Vagina (tissue), 2 donors: ENCODE results near the gene TOR1AIP1. TPM values are rescaled to one million over a fixed set of nuclear protein-coding genes. Genes with fewer than 3 reads are reported as not detected.
A peak's percentile ranks its signal among the peaks of the same experiment; 100 is the strongest.
"Not testable (repeated sequence)": the region's sequence is repeated elsewhere in the genome, so short reads cannot be mapped to it uniquely, and the experiment has no call there.

ENCODE experiments used
- DNase-seq, 2 donors: peaks; one replicate each; pipeline ENCODE4 v3.0.0-alpha.2; 2017; ENCODE audit errors: extremely low spot score in 2 of 2
- H3K27ac ChIP-seq: fragments of 200-600 bp; sonication (generic); one replicate; pipeline ENCODE4 v1.5.1; 2019
- H3K27me3 ChIP-seq: fragments of 200-600 bp; sonication (generic); one replicate; pipeline ENCODE4 v1.5.1; 2019
- H3K36me3 ChIP-seq, 2 donors: fragments of 200-600 bp; sonication (generic); one replicate each; pipeline ENCODE4 v1.5.1; 2017 to 2019
- H3K4me1 ChIP-seq: fragments of 200-600 bp; sonication (generic); one replicate; pipeline ENCODE4 v1.5.1; 2019
- H3K4me3 ChIP-seq, 2 donors: fragments of 200-600 bp; sonication (generic); 1 replicate in 1 of 2; 2 replicates in 1 of 2; pipeline ENCODE4 v1.5.1; 2016 to 2019
- H3K9me3 ChIP-seq: fragments of 200-600 bp; sonication (generic); one replicate; pipeline ENCODE4 v1.5.1; 2019
- CTCF ChIP-seq, 3 experiments: fragments of 450-650 bp in 2 of 3; fragments of 200-600 bp in 1 of 3; sonication (generic) in 1 of 3; IDR thresholded peaks; one replicate each; pipeline ENCODE4 v1.5.1; 2017 to 2019; ENCODE audit warnings: antibody characterized with exemption in 3 of 3, mild to moderate bottlenecking in 2 of 3, moderate library complexity in 2 of 3
- POLR2A ChIP-seq, 2 donors: fragments of 450-650 bp; IDR thresholded peaks; one replicate each; pipeline ENCODE4 v1.6.1; 2017; ENCODE audit warnings: antibody characterized with exemption in 2 of 2, mild to moderate bottlenecking in 2 of 2, moderate library complexity in 2 of 2
- POLR2AphosphoS5 ChIP-seq, 2 donors: sonication (generic); formaldehyde crosslinking; IDR thresholded peaks; one replicate each; pipeline ENCODE4 v1.9.0; 2017; ENCODE audit warnings: antibody characterized with exemption in 2 of 2, mild to moderate bottlenecking in 2 of 2, low read depth in 1 of 2; ENCODE audit not compliant: insufficient read depth in 1 of 2
- intact Hi-C: fragments of 100-400 bp; cut with DNase I; formaldehyde crosslinking; loops from one replicate; pipeline ENCODE4 v1.15.1; 2023
- total RNA-seq: library from RNA; depleted of rRNA; stranded (reverse); fragments of >200 nt; gene quantifications from one replicate; pipeline ENCODE4 v1.2.3, GENCODE V29; 2016

TOR1AIP1 gene, protein sequence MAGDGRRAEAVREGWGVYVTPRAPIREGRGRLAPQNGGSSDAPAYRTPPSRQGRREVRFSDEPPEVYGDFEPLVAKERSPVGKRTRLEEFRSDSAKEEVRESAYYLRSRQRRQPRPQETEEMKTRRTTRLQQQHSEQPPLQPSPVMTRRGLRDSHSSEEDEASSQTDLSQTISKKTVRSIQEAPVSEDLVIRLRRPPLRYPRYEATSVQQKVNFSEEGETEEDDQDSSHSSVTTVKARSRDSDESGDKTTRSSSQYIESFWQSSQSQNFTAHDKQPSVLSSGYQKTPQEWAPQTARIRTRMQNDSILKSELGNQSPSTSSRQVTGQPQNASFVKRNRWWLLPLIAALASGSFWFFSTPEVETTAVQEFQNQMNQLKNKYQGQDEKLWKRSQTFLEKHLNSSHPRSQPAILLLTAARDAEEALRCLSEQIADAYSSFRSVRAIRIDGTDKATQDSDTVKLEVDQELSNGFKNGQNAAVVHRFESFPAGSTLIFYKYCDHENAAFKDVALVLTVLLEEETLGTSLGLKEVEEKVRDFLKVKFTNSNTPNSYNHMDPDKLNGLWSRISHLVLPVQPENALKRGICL
- 45.9 TPM for total RNA-seq

- intact Hi-C loops, result loop anchor here (10.0 kb wide), 1 partner anchor 272 kb away; the partner anchor contains the start of gene QSOX1
- Histone ChIP-seq H3K27ac (peak within 1 kb of the TSS; percentile 100), H3K4me1 (peaks cover 54% of the 10 kb centered on the region), H3K9me3 (no peaks in the 10 kb centered on the region), H3K36me3 (peaks cover 0 to 26% of the 10 kb centered on the region in 2 donors), H3K27me3 (no peaks in the 10 kb centered on the region), H3K4me3 (peak within 1 kb of the TSS; percentile 81 to 96)
- DNase-seq, result peak in 1 of 2 donors; percentile 98
- peak in 1 of 2 donors; percentile 77 for TF ChIP-seq POLR2A (IDR thresholded peaks at IDR 0.05)
- TF ChIP-seq POLR2AphosphoS5 (IDR thresholded peaks at IDR 0.05; ENCODE audit: insufficient read depth in 1 of 2, low read depth in 1 of 2), result peak; percentile 94 to 100
- TF ChIP-seq CTCF (IDR thresholded peaks at IDR 0.05), result peak in 2 of 3 experiments; percentile 15 to 64
These were observed at the start of gene TOR1AIP1 for GRCh38 chr1:179882253-179883039. TSS of gene TOR1AIP1 (plus strand) at chr1:179882285. CDS start at chr1:179882503, 218 bp downstream.

- H3K27me3 ChIP-seq, H3K4me3 ChIP-seq, H3K4me1 ChIP-seq, intact Hi-C loops, H3K36me3 ChIP-seq, H3K27ac ChIP-seq, H3K9me3 ChIP-seq, DNase-seq: not testable (repeated sequence)
These were observed 45.2 kb upstream of the TOR1AIP1 start for GRCh38 chr1:179836686-179837445.

DNA sequence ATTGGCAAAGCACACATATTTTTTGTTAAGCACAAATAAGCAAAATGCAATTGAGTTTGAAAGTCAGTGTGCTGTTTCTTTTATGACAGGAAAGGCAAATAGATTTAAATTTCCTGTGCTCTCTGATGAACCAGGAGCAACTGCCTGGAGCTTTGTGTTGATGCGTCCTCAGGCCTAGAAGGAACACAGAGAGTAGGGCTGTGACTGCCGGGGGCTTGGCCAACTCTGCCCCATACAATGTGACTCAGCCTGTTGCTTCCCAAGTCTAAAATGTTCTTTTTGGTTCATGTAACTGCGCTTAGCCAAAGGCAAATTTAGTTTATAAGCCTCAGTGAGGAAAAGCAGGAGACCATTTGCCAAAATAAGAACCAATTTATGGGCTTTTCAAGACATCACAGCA lies 42.0 kb upstream of the TOR1AIP1 start:
- no peaks in the 10 kb centered on the region for H3K36me3 ChIP-seq
- TF ChIP-seq CTCF (IDR thresholded peaks at IDR 0.05) (no peak), POLR2A (IDR thresholded peaks at IDR 0.05) (no peak), POLR2AphosphoS5 (IDR thresholded peaks at IDR 0.05; ENCODE audit: insufficient read depth in 1 of 2, low read depth in 1 of 2) (no peak)

GRCh38 chr1:179848233-179848632 lies 33.9 kb upstream of the TOR1AIP1 start:
- intact Hi-C loops, result no loop called here
- Histone ChIP-seq H3K4me3 (no peak overlapping the region), H3K4me1 (no peaks in the 10 kb centered on the region), H3K9me3 (no peaks in the 10 kb centered on the region), H3K36me3 (peaks cover 0 to 45% of the 10 kb centered on the region in 2 donors), H3K27ac (no peak overlapping the region), H3K27me3 (no peaks in the 10 kb centered on the region)
- TF ChIP-seq POLR2A (IDR thresholded peaks at IDR 0.05) (no peak), CTCF (IDR thresholded peaks at IDR 0.05) (no peak), POLR2AphosphoS5 (IDR thresholded peaks at IDR 0.05; ENCODE audit: insufficient read depth in 1 of 2, low read depth in 1 of 2) (no peak)
- no peak for DNase-seq

More for the DNA sequence above, 42.0 kb upstream of the TOR1AIP1 start:
- intact Hi-C loops, result no loop called here
- Histone ChIP-seq H3K9me3 (no peaks in the 10 kb centered on the region), H3K4me1 (peaks cover 9% of the 10 kb centered on the region), H3K27ac (peak overlapping the region; percentile 27), H3K27me3 (no peaks in the 10 kb centered on the region), H3K4me3 (no peak overlapping the region)
- no peak for DNase-seq

DNA sequence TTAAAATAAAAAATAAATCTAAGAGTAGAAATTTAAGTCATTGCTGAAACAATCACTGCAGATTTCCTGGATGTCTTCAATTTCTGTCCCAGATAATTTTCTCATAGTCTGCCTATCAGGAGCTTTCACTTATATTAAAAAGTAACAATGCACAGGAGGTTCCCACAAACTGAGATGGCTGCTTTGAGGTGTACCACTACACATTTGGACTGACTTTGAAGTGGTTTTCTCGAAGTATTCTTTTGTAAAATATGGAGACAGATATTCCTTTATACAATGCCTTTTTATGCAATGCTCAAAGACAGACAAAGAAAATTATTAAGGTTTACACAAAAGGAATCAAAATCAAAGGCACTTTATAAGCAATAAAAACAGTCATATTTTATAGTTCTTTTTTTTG lies 29.0 kb upstream of the TOR1AIP1 start:
- peaks cover 0 to 48% of the 10 kb centered on the region in 2 donors for H3K36me3 ChIP-seq
- H3K4me1 ChIP-seq, result no peaks in the 10 kb centered on the region
- H3K27ac ChIP-seq, result no peak overlapping the region
- H3K9me3 ChIP-seq, result no peaks in the 10 kb centered on the region
- no peak overlapping the region for H3K4me3 ChIP-seq
- intact Hi-C loops, result no loop called here
- H3K27me3 ChIP-seq, result no peaks in the 10 kb centered on the region
- no peak for TF ChIP-seq CTCF (IDR thresholded peaks at IDR 0.05)
- TF ChIP-seq POLR2AphosphoS5 (IDR thresholded peaks at IDR 0.05; ENCODE audit: insufficient read depth in 1 of 2, low read depth in 1 of 2), result no peak
- TF ChIP-seq POLR2A (IDR thresholded peaks at IDR 0.05), result no peak
- no peak for DNase-seq

DNA sequence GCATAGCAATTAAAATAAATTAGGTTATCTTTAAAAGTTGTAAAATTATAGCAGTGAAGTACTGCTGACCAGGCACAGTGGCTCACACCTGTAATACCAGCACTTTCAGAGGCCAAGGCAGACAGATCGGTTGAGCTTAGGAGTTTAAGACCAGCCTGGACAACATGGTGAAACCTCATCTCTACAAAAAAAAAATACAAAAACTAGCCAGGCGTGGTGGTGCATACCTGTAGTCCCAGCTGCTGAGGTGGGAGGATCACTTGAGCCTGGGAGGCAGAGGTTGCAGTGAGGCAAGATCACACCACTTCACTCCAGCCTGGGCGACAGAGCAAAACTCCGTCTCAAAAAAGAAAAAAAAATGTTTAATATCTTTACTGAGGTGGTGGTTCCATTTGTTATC lies 26.3 kb upstream of the TOR1AIP1 start:
- H3K9me3 ChIP-seq, H3K27ac ChIP-seq, H3K4me1 ChIP-seq, intact Hi-C loops, DNase-seq, H3K4me3 ChIP-seq, H3K27me3 ChIP-seq: not testable (repeated sequence)
- H3K36me3 ChIP-seq, result peaks cover 0 to 25% of the 10 kb centered on the region in 2 donors
